ENCODE measurements around the gene CCDC57.

Gene CCDC57

GRCh38 chr17:82094931-82095776 lies 117.5 kb downstream of the CCDC57 start:
- Histone ChIP-seq H3K79me2 (ENCODE audit: low read length) (peaks cover 64% of the 10 kb centered on the region), H3K4me1 (ENCODE audit: low read length) (peaks cover 15% of the 10 kb centered on the region), H3K4me3 (ENCODE audit: low read length) (no peak overlapping the region), H4K20me1 (ENCODE audit: insufficient read depth, low read length) (peaks cover 26% of the 10 kb centered on the region), H3K27ac (ENCODE audit: low read length) (no peak overlapping the region), H3K9me3 (ENCODE audit: insufficient read depth, low read length) (no peaks in the 10 kb centered on the region), H3K4me2 (ENCODE audit: low read length) (no peak overlapping the region), H3K27me3 (ENCODE audit: low read depth, low read length) (no peaks in the 10 kb centered on the region), H2AFZ (ENCODE audit: low read depth, low read length) (no peak overlapping the region), H3K9ac (ENCODE audit: low read length) (no peak overlapping the region), H3K36me3 (replicated peaks; ENCODE audit: low read depth, low read length) (peaks cover 64% of the 10 kb centered on the region)
- TF ChIP-seq CTCF (IDR thresholded peaks at IDR 0.05; ENCODE audit: low read depth, low read length) (no peak), EZH2phosphoT487 (IDR thresholded peaks at IDR 0.05; ENCODE audit: low read depth) (no peak)

GRCh38 chr17:82092995-82093751 lies 119.5 kb downstream of the CCDC57 start:
- Histone ChIP-seq H3K4me2 (ENCODE audit: low read length) (no peak overlapping the region), H3K9ac (ENCODE audit: low read length) (no peak overlapping the region), H3K36me3 (replicated peaks; ENCODE audit: low read depth, low read length) (peaks cover 82% of the 10 kb centered on the region), H3K4me3 (ENCODE audit: low read length) (no peak overlapping the region), H3K9me3 (ENCODE audit: insufficient read depth, low read length) (no peaks in the 10 kb centered on the region), H3K27ac (ENCODE audit: low read length) (no peak overlapping the region), H2AFZ (ENCODE audit: low read depth, low read length) (no peak overlapping the region), H3K27me3 (ENCODE audit: low read depth, low read length) (no peaks in the 10 kb centered on the region), H3K4me1 (ENCODE audit: low read length) (peaks cover 7% of the 10 kb centered on the region), H4K20me1 (ENCODE audit: insufficient read depth, low read length) (peaks cover 26% of the 10 kb centered on the region), H3K79me2 (ENCODE audit: low read length) (peaks cover 50% of the 10 kb centered on the region)
- TF ChIP-seq CTCF (IDR thresholded peaks at IDR 0.05; ENCODE audit: low read depth, low read length) (no peak), EZH2phosphoT487 (IDR thresholded peaks at IDR 0.05; ENCODE audit: low read depth) (no peak)

- Histone ChIP-seq H3K4me2 (ENCODE audit: low read length) (no peak overlapping the region), H3K36me3 (replicated peaks; ENCODE audit: low read depth, low read length) (peaks cover 87% of the 10 kb centered on the region), H3K27me3 (ENCODE audit: low read depth, low read length) (no peaks in the 10 kb centered on the region), H3K4me3 (ENCODE audit: low read length) (no peak overlapping the region), H4K20me1 (ENCODE audit: insufficient read depth, low read length) (peaks cover 30% of the 10 kb centered on the region), H3K9ac (ENCODE audit: low read length) (no peak overlapping the region), H3K9me3 (ENCODE audit: insufficient read depth, low read length) (no peaks in the 10 kb centered on the region), H3K27ac (ENCODE audit: low read length) (no peak overlapping the region), H2AFZ (ENCODE audit: low read depth, low read length) (no peak overlapping the region), H3K4me1 (ENCODE audit: low read length) (peaks cover 7% of the 10 kb centered on the region), H3K79me2 (ENCODE audit: low read length) (peaks cover 46% of the 10 kb centered on the region)
- TF ChIP-seq CTCF (IDR thresholded peaks at IDR 0.05; ENCODE audit: low read depth, low read length) (no peak), EZH2phosphoT487 (IDR thresholded peaks at IDR 0.05; ENCODE audit: low read depth) (no peak)
These were observed 120.0 kb downstream of the CCDC57 start for GRCh38 chr17:82092628-82092994.

GRCh38 chr17:82092094-82092586 lies 120.5 kb downstream of the CCDC57 start:
- Histone ChIP-seq H2AFZ (ENCODE audit: low read depth, low read length) (no peak overlapping the region), H3K4me3 (ENCODE audit: low read length) (no peak overlapping the region), H3K4me2 (ENCODE audit: low read length) (no peak overlapping the region), H3K4me1 (ENCODE audit: low read length) (peaks cover 7% of the 10 kb centered on the region), H3K9ac (ENCODE audit: low read length) (no peak overlapping the region), H3K79me2 (ENCODE audit: low read length) (peaks cover 41% of the 10 kb centered on the region), H3K36me3 (replicated peaks; ENCODE audit: low read depth, low read length) (peaks cover 90% of the 10 kb centered on the region), H3K27me3 (ENCODE audit: low read depth, low read length) (no peaks in the 10 kb centered on the region), H4K20me1 (ENCODE audit: insufficient read depth, low read length) (peaks cover 32% of the 10 kb centered on the region), H3K9me3 (ENCODE audit: insufficient read depth, low read length) (no peaks in the 10 kb centered on the region), H3K27ac (ENCODE audit: low read length) (no peak overlapping the region)
- TF ChIP-seq EZH2phosphoT487 (IDR thresholded peaks at IDR 0.05; ENCODE audit: low read depth) (no peak), CTCF (IDR thresholded peaks at IDR 0.05; ENCODE audit: low read depth, low read length) (no peak)

Measured in OCI-LY3 (cell line).